Measurements from ENCODE around the gene CEP350. TPM values are rescaled to one million over a fixed set of nuclear protein-coding genes. Genes with fewer than 3 reads are reported as not detected.

CEP350 gene
- polyA plus RNA-seq, 6 donors from 2014 or later, result 5.5 to 78.9 (median 37.0) TPM

- Mint-ChIP-seq H3K27me3 (no peaks in the 10 kb centered on the region), H3K36me3 (peaks cover 21 to 27% of the 10 kb centered on the region in 2 donors), H3K4me1 (no peaks in the 10 kb centered on the region), H3K27ac (no peak overlapping the region), H3K9me3 (no peaks in the 10 kb centered on the region), H3K4me3 (no peak overlapping the region)
- ATAC-seq (ENCODE audit: low read depth in 2 of 2) (no peak), DNase-seq (no peak)
These were observed 110.8 kb downstream of the CEP350 start for GRCh38 chr1:180065408-180065807.

GRCh38 chr1:180066150-180066549 is 111.5 kb downstream of the CEP350 start:
- Mint-ChIP-seq H3K36me3 (peaks cover 21 to 28% of the 10 kb centered on the region in 2 donors), H3K4me3 (no peak overlapping the region), H3K27me3 (no peaks in the 10 kb centered on the region), H3K4me1 (no peaks in the 10 kb centered on the region), H3K27ac (no peak overlapping the region), H3K9me3 (no peaks in the 10 kb centered on the region)
- ATAC-seq (ENCODE audit: low read depth in 2 of 2) (no peak), DNase-seq (no peak)

- H3K9me3 Mint-ChIP-seq, result no peaks in the 10 kb centered on the region
These were observed 115.7 kb downstream of the CEP350 start for GRCh38 chr1:180070286-180070685.

GRCh38 chr1:180071759-180072158 is 117.1 kb downstream of the CEP350 start:
- ATAC-seq (ENCODE audit: low read depth in 2 of 2) (no peak), DNase-seq (no peak)
- Mint-ChIP-seq H3K27me3 (no peaks in the 10 kb centered on the region), H3K36me3 (peaks cover 13 to 30% of the 10 kb centered on the region in 2 donors), H3K4me3 (no peak overlapping the region), H3K9me3 (no peaks in the 10 kb centered on the region), H3K4me1 (no peaks in the 10 kb centered on the region), H3K27ac (no peak overlapping the region)

More at GRCh38 chr1:180070286-180070685, 115.7 kb downstream of the CEP350 start:
- no peak for DNase-seq
- Mint-ChIP-seq H3K4me1 (no peaks in the 10 kb centered on the region), H3K27me3 (no peaks in the 10 kb centered on the region), H3K36me3 (peaks cover 13 to 25% of the 10 kb centered on the region in 2 donors), H3K4me3 (no peak overlapping the region), H3K27ac (no peak overlapping the region)
- no peak for ATAC-seq (ENCODE audit: low read depth in 2 of 2)

GRCh38 chr1:180080439-180080838 is 125.8 kb downstream of the CEP350 start:
- peaks cover 10 to 14% of the 10 kb centered on the region in 2 donors for H3K36me3 Mint-ChIP-seq
- no peak overlapping the region for H3K27ac Mint-ChIP-seq
- no peaks in the 10 kb centered on the region for H3K4me1 Mint-ChIP-seq
- ATAC-seq (ENCODE audit: low read depth in 2 of 2), result no peak
- H3K9me3 Mint-ChIP-seq, result no peaks in the 10 kb centered on the region
- H3K4me3 Mint-ChIP-seq, result no peak overlapping the region
- no peaks in the 10 kb centered on the region for H3K27me3 Mint-ChIP-seq
- no peak for DNase-seq

GRCh38 chr1:180081474-180081873 is 126.9 kb downstream of the CEP350 start:
- Mint-ChIP-seq H3K27ac (no peak overlapping the region), H3K9me3 (no peaks in the 10 kb centered on the region), H3K36me3 (peaks cover 10 to 20% of the 10 kb centered on the region in 2 donors), H3K4me3 (no peak overlapping the region), H3K4me1 (no peaks in the 10 kb centered on the region), H3K27me3 (no peaks in the 10 kb centered on the region)
- no peak for ATAC-seq (ENCODE audit: low read depth in 2 of 2)
- DNase-seq, result no peak

- Mint-ChIP-seq H3K36me3 (peaks cover 10 to 20% of the 10 kb centered on the region in 2 donors), H3K27ac (peak overlapping the region in 1 of 6 donors; percentile 51), H3K27me3 (no peaks in the 10 kb centered on the region), H3K4me3 (no peak overlapping the region), H3K9me3 (no peaks in the 10 kb centered on the region), H3K4me1 (no peaks in the 10 kb centered on the region)
- ATAC-seq (ENCODE audit: low read depth in 2 of 2) (no peak), DNase-seq (no peak)
These were observed 128.6 kb downstream of the CEP350 start for GRCh38 chr1:180083164-180083563.

- DNase-seq, result no peak
- Mint-ChIP-seq H3K27ac (peak overlapping the region in 3 of 6 donors; percentile 1 to 86 (median 42)), H3K27me3 (no peaks in the 10 kb centered on the region), H3K9me3 (no peaks in the 10 kb centered on the region), H3K4me3 (no peak overlapping the region), H3K4me1 (peaks cover 0 to 4% (median 0%) of the 10 kb centered on the region in 3 donors), H3K36me3 (peaks cover 21 to 33% of the 10 kb centered on the region in 2 donors)
- ATAC-seq (ENCODE audit: low read depth in 2 of 2), result no peak
These were observed 130.3 kb downstream of the CEP350 start for GRCh38 chr1:180084867-180085266.

- Mint-ChIP-seq H3K27me3 (no peaks in the 10 kb centered on the region), H3K27ac (peak overlapping the region in 4 of 6 donors; percentile 1 to 86 (median 46)), H3K4me1 (peaks cover 0 to 4% (median 0%) of the 10 kb centered on the region in 3 donors), H3K36me3 (peaks cover 24 to 37% of the 10 kb centered on the region in 2 donors), H3K9me3 (no peaks in the 10 kb centered on the region), H3K4me3 (no peak overlapping the region)
- DNase-seq (no peak), ATAC-seq (ENCODE audit: low read depth in 2 of 2) (no peak)
These were observed 130.7 kb downstream of the CEP350 start for GRCh38 chr1:180085331-180085730.

GRCh38 chr1:180092931-180093650 is 138.5 kb downstream of the CEP350 start:
- no peak for ATAC-seq (ENCODE audit: low read depth in 2 of 2)
- Mint-ChIP-seq H3K4me1 (peaks cover 0 to 4% (median 0%) of the 10 kb centered on the region in 3 donors), H3K9me3 (no peaks in the 10 kb centered on the region), H3K36me3 (peaks cover 47 to 51% of the 10 kb centered on the region in 2 donors), H3K27me3 (no peaks in the 10 kb centered on the region), H3K4me3 (no peak overlapping the region), H3K27ac (peak overlapping the region in 2 of 6 donors; percentile 16 to 24)
- no peak for DNase-seq

GRCh38 chr1:180094705-180095295 is 140.2 kb downstream of the CEP350 start:
- Mint-ChIP-seq H3K27me3 (no peaks in the 10 kb centered on the region), H3K27ac (peak overlapping the region in 1 of 6 donors; percentile 50), H3K4me3 (no peak overlapping the region), H3K36me3 (peaks cover 35 to 40% of the 10 kb centered on the region in 2 donors), H3K4me1 (no peaks in the 10 kb centered on the region), H3K9me3 (no peaks in the 10 kb centered on the region)
- DNase-seq (no peak), ATAC-seq (ENCODE audit: low read depth in 2 of 2) (no peak)

GRCh38 chr1:180096584-180097325 is 142.1 kb downstream of the CEP350 start:
- H3K4me1 Mint-ChIP-seq, result no peaks in the 10 kb centered on the region
- H3K9me3 Mint-ChIP-seq, result no peaks in the 10 kb centered on the region
- DNase-seq, result no peak
- no peak for ATAC-seq (ENCODE audit: low read depth in 2 of 2)
- no peak overlapping the region for H3K4me3 Mint-ChIP-seq
- H3K36me3 Mint-ChIP-seq, result peaks cover 45 to 51% of the 10 kb centered on the region in 2 donors
- no peak overlapping the region for H3K27ac Mint-ChIP-seq
- H3K27me3 Mint-ChIP-seq, result no peaks in the 10 kb centered on the region

GRCh38 chr1:180097326-180097605 is 142.7 kb downstream of the CEP350 start:
- Mint-ChIP-seq H3K4me3 (no peak overlapping the region), H3K4me1 (no peaks in the 10 kb centered on the region), H3K27me3 (no peaks in the 10 kb centered on the region), H3K9me3 (no peaks in the 10 kb centered on the region), H3K27ac (no peak overlapping the region), H3K36me3 (peaks cover 47 to 51% of the 10 kb centered on the region in 2 donors)
- DNase-seq (no peak), ATAC-seq (ENCODE audit: low read depth in 2 of 2) (no peak)

- Mint-ChIP-seq H3K9me3 (no peaks in the 10 kb centered on the region), H3K27me3 (no peaks in the 10 kb centered on the region), H3K4me3 (no peak overlapping the region), H3K4me1 (peaks cover 0 to 2% (median 0%) of the 10 kb centered on the region in 3 donors), H3K36me3 (peaks cover 26% of the 10 kb centered on the region in 2 donors), H3K27ac (peak overlapping the region in 3 of 6 donors; percentile 31 to 52 (median 42))
- no peak for ATAC-seq (ENCODE audit: low read depth in 2 of 2)
- DNase-seq, result no peak
These were observed 146.8 kb downstream of the CEP350 start for GRCh38 chr1:180101411-180101810.

Data from naive B cell (primary cell).